OCI-LY1 (cell line): ENCODE data around the gene ZNF560.

Experiments
- H2AFZ ChIP-seq: fragments of 200-600 bp; sonication (generic), shearing (Covaris generic); 2 replicates; pipeline ENCODE4 v1.6.0; 2014; ENCODE audit warnings: antibody characterized with exemption, mild to moderate bottlenecking, low read length
- H3F3A ChIP-seq: fragments of 200-600 bp; sonication (generic), shearing (Covaris generic); 2 replicates; pipeline ENCODE4 v1.6.0; 2014; ENCODE audit warnings: mild to moderate bottlenecking, antibody characterized with exemption, low read length, moderate library complexity; ENCODE audit not compliant: insufficient read depth
- H3K27ac ChIP-seq: fragments of 200-600 bp; sonication (generic); 2 replicates; pipeline ENCODE4 v1.5.1; 2014; ENCODE audit warnings: low read length, mixed run types, mild to moderate bottlenecking, low read depth; ENCODE audit not compliant: poor library complexity, severe bottlenecking
- H3K27me3 ChIP-seq: fragments of 200-600 bp; sonication (generic); 2 replicates; pipeline ENCODE4 v1.6.0; 2014; ENCODE audit warnings: antibody characterized with exemption, mild to moderate bottlenecking, low read length, moderate library complexity; ENCODE audit not compliant: insufficient read depth
- H3K36me3 ChIP-seq: fragments of 200-600 bp; sonication (generic); 2 replicates; pipeline ENCODE4 v1.6.1; 2014; ENCODE audit warnings: mild to moderate bottlenecking, antibody characterized with exemption, low read length, moderate library complexity, mixed read lengths; ENCODE audit not compliant: insufficient read depth
- H3K4me1 ChIP-seq: fragments of 200-600 bp; sonication (generic); 2 replicates; pipeline ENCODE4 v1.5.1; 2014; ENCODE audit warnings: mild to moderate bottlenecking, low read length, moderate library complexity; ENCODE audit not compliant: insufficient read depth, severe bottlenecking
- H3K4me2 ChIP-seq: fragments of 200-600 bp; sonication (generic), shearing (Covaris generic); 2 replicates; pipeline ENCODE4 v1.6.1; 2014; ENCODE audit warnings: low read length
- H3K4me3 ChIP-seq: fragments of 200-600 bp; sonication (generic); 2 replicates; pipeline ENCODE4 v1.5.1; 2014; ENCODE audit warnings: low read length, low read depth, mild to moderate bottlenecking, mixed read lengths; ENCODE audit not compliant: poor library complexity, severe bottlenecking
- H3K79me2 ChIP-seq: fragments of 200-600 bp; shearing (Covaris generic); 2 replicates; pipeline ENCODE4 v1.6.1; 2016; ENCODE audit warnings: mixed run types, low read length, mixed read lengths; ENCODE audit not compliant: insufficient read depth
- H3K9ac ChIP-seq: fragments of 200-600 bp; sonication (generic), shearing (Covaris generic); 2 replicates; pipeline ENCODE4 v1.6.1; 2014; ENCODE audit warnings: mild to moderate bottlenecking, low read length, mixed read lengths
- H3K9me2 ChIP-seq: fragments of 200-600 bp; sonication (generic), shearing (Covaris generic); 2 replicates; pipeline ENCODE4 v1.6.1; 2014; ENCODE audit warnings: low read depth, mild to moderate bottlenecking, low read length, mixed read lengths
- H3K9me3 ChIP-seq: fragments of 200-600 bp; shearing (Covaris generic); 2 replicates; pipeline ENCODE4 v1.6.1; 2014; ENCODE audit warnings: low read length, mixed read lengths
- H4K20me1 ChIP-seq: fragments of 200-600 bp; sonication (generic), shearing (Covaris generic); 2 replicates; pipeline ENCODE4 v1.6.0; 2016; ENCODE audit warnings: mild to moderate bottlenecking, low read length; ENCODE audit not compliant: insufficient read depth
- EZH2 ChIP-seq: fragments of 200-600 bp; sonication (generic), shearing (Covaris generic); IDR thresholded peaks from 2 replicates; pipeline ENCODE4 v1.8.0; 2017; ENCODE audit warnings: borderline replicate concordance, mixed run types, mild to moderate bottlenecking, antibody characterized with exemption, low read length, moderate library complexity, mixed read lengths
- TF ChIP-seq, protein P1 (sequence below): fragments of 200-600 bp; sonication (generic), shearing (Covaris generic); IDR thresholded peaks from 2 replicates; pipeline ENCODE4 v1.5.1; 2017; ENCODE audit warnings: mild to moderate bottlenecking, antibody characterized with exemption, low read length, moderate library complexity, mixed read lengths

The ZNF560 gene

DNA sequence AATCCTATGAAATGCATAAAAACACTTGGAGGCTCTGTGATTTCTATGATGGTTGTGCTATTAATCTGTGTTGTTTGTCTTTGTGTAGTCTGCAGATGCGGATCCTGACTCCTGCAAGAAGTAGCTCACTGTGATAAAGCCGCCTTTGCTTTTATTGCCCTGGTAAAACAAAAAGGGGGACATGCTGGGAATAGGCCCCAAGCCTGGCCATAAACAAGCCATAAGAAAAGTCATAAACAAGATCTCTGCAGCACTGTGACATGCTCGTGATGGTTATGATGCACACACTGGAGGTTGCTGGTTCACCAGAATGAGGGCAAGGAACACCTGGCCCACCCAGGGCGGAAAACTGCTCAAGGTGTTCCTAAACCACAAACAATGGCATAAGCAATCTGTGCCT, 36.5 kb downstream of the ZNF560 start:
- Histone ChIP-seq H3K9me3 (peaks cover 15% of the 10 kb centered on the region), H3K4me2 (no peak overlapping the region), H3K9ac (no peak overlapping the region), H3F3A (no peaks in the 10 kb centered on the region), H3K79me2 (no peaks in the 10 kb centered on the region), H4K20me1 (no peaks in the 10 kb centered on the region), H3K36me3 (no peaks in the 10 kb centered on the region), H3K4me1 (no peaks in the 10 kb centered on the region), H3K9me2 (no peaks in the 10 kb centered on the region), H3K27ac (no peak overlapping the region), H3K4me3 (no peak overlapping the region), H3K27me3 (no peaks in the 10 kb centered on the region), H2AFZ (no peak overlapping the region)
- TF ChIP-seq EZH2 = no peak
- TF ChIP-seq, protein P1, sequence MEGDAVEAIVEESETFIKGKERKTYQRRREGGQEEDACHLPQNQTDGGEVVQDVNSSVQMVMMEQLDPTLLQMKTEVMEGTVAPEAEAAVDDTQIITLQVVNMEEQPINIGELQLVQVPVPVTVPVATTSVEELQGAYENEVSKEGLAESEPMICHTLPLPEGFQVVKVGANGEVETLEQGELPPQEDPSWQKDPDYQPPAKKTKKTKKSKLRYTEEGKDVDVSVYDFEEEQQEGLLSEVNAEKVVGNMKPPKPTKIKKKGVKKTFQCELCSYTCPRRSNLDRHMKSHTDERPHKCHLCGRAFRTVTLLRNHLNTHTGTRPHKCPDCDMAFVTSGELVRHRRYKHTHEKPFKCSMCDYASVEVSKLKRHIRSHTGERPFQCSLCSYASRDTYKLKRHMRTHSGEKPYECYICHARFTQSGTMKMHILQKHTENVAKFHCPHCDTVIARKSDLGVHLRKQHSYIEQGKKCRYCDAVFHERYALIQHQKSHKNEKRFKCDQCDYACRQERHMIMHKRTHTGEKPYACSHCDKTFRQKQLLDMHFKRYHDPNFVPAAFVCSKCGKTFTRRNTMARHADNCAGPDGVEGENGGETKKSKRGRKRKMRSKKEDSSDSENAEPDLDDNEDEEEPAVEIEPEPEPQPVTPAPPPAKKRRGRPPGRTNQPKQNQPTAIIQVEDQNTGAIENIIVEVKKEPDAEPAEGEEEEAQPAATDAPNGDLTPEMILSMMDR = no peak

DNA sequence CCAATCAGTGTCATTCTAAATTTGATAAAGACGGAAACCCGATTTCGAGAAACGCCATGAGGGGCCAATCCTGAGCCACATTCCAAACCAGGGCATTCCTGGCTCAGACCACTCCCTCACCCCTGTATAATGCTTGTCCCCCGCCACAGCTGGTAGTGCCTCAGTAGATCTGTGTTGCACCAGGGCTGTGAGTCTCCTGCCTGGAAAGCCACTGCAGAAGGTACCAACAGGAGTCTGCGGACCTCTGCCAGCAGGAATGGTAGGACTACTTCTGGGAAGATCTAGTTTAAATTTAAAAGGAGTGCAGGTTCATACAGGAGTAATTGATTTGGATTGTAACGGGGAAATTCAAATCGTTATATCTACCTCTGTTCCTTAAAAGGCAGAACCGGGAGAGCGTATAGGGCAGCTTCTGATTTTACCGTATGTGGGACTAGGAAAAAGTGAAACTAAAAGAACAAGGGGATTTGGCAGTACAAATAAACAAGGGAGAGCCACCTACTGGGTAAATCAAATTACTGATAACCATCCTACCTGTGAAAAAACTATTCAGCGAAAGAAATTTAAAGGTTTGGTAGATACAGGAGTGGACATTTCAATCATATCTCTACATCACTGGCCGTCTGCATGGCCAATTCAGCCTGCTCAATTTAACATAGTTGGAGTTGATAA, 42.3 kb downstream of the ZNF560 start:
- H3K27ac ChIP-seq = no peak overlapping the region
- H3K9me2 ChIP-seq = no peaks in the 10 kb centered on the region
- no peak overlapping the region for H2AFZ ChIP-seq
- TF ChIP-seq, protein P1 = no peak
- no peak for TF ChIP-seq EZH2
- H3K4me1 ChIP-seq = no peaks in the 10 kb centered on the region
- H3K27me3 ChIP-seq = no peaks in the 10 kb centered on the region
- no peak overlapping the region for H3K4me2 ChIP-seq
- no peaks in the 10 kb centered on the region for H4K20me1 ChIP-seq
- H3K9ac ChIP-seq = no peak overlapping the region
- H3K9me3 ChIP-seq = peaks cover 11% of the 10 kb centered on the region; the same call in 1 of the 2 replicates
- no peaks in the 10 kb centered on the region for H3F3A ChIP-seq
- H3K4me3 ChIP-seq = no peak overlapping the region
- H3K36me3 ChIP-seq = no peaks in the 10 kb centered on the region
- H3K79me2 ChIP-seq = no peaks in the 10 kb centered on the region

DNA sequence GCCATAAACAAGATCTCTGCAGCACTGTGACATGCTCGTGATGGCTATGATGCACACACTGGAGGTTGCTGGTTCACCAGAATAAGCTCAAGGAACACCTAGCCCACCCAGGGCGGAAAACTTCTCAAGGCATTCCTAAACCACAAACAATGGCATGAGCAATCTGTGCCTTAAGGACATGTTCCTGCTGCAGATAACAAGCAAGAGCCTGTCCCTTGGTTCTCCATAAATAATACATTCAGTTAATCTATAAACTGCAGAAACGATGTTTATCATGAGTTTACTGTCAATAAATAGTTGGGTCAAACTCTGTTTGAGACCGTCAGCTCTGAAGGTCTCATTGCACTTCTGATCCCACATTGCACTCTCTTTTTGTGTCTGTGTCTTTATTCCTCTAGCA, 44.5 kb downstream of the ZNF560 start:
- Histone ChIP-seq H4K20me1 (no peaks in the 10 kb centered on the region), H2AFZ (no peak overlapping the region), H3K27me3 (no peaks in the 10 kb centered on the region), H3K36me3 (no peaks in the 10 kb centered on the region), H3K4me3 (no peak overlapping the region), H3K9ac (no peak overlapping the region), H3F3A (no peaks in the 10 kb centered on the region), H3K4me2 (no peak overlapping the region), H3K27ac (no peak overlapping the region), H3K9me3 (peaks cover 14% of the 10 kb centered on the region; the same call in 1 of the 2 replicates), H3K4me1 (no peaks in the 10 kb centered on the region), H3K79me2 (no peaks in the 10 kb centered on the region), H3K9me2 (no peaks in the 10 kb centered on the region)
- TF ChIP-seq, protein P1 = no peak
- no peak for TF ChIP-seq EZH2
